Measurements from ENCODE around the gene CKS2. TPM values are rescaled to one million over a fixed set of nuclear protein-coding genes. Genes with fewer than 3 reads are reported as not detected.

The CKS2 gene
- total and polyA plus RNA-seq, 2 donors from 2014 or later, result 7.0 to 72.8 TPM

DNA sequence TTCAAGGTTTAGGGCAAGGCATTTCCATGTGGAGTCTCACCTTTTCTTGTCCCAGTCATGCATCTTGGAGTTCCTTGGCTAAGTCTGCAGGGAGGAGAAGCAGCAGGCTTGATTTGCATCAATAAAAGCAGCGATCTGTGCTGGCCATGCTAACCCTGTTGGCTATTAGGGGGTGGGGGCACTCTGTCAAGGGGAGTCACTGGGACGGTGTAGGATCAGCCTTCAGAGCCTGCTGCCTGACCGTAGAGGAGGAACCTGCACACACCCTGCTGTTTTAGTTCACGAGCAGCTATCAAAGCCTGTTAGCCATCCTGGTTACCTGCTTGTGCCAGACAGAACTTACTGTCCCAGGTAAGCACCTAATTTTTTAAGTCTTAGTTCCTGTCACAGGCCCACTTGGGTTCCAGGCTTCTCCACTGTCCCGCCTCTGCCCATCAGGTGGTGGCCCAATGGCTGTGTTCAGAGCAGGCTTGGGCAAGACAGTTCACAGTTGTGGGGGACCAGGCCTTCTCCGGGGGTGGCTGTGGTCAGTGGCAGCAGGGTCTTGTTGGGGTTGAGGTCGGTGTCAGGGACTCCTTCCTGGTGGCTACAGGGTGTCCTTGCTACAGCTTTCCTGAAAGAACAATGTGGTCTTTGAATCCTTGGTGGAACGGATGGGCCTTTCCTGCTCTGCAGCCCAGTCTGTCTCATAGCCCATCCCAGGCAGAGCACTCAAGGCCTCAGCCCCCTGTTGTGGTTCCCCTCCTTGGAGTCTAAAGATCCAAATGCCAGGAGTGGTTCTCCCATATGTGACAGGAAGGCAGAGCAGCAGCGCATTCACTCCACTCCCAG, 51.0 kb downstream of the CKS2 start:
- TF ChIP-seq, protein P1, sequence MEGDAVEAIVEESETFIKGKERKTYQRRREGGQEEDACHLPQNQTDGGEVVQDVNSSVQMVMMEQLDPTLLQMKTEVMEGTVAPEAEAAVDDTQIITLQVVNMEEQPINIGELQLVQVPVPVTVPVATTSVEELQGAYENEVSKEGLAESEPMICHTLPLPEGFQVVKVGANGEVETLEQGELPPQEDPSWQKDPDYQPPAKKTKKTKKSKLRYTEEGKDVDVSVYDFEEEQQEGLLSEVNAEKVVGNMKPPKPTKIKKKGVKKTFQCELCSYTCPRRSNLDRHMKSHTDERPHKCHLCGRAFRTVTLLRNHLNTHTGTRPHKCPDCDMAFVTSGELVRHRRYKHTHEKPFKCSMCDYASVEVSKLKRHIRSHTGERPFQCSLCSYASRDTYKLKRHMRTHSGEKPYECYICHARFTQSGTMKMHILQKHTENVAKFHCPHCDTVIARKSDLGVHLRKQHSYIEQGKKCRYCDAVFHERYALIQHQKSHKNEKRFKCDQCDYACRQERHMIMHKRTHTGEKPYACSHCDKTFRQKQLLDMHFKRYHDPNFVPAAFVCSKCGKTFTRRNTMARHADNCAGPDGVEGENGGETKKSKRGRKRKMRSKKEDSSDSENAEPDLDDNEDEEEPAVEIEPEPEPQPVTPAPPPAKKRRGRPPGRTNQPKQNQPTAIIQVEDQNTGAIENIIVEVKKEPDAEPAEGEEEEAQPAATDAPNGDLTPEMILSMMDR (IDR thresholded peaks at IDR 0.05; ENCODE audit: borderline replicate concordance, extremely low read depth, insufficient read depth), result no peak
- Histone ChIP-seq H3K9ac (ENCODE audit: low read length in 3 of 3) (no peak overlapping the region), H3K4me3 (ENCODE audit: low read length in 3 of 3) (no peak overlapping the region), H3K4me1 (ENCODE audit: control insufficient read depth in 2 of 3, insufficient read depth in 2 of 3, low read depth in 1 of 3, low read length in 3 of 3) (no peaks in the 10 kb centered on the region), H3K27ac (ENCODE audit: low read depth in 2 of 2, low read length in 2 of 2) (no peak overlapping the region), H3K36me3 (ENCODE audit: control insufficient read depth in 2 of 3, insufficient read depth in 3 of 3, low read length in 3 of 3) (peaks cover 0 to 41% (median 39%) of the 10 kb centered on the region in 3 donors), H3K9me3 (ENCODE audit: control insufficient read depth in 2 of 3, insufficient read depth in 1 of 3, low read length in 3 of 3) (no peaks in the 10 kb centered on the region), H3K27me3 (ENCODE audit: control insufficient read depth, insufficient read depth, low read length) (no peaks in the 10 kb centered on the region)
- peak in 1 of 5 donors; percentile 64 for DNase-seq
- no peak for FAIRE-seq
- intact Hi-C loops (cut with DNase I), result no loop called here

DNA sequence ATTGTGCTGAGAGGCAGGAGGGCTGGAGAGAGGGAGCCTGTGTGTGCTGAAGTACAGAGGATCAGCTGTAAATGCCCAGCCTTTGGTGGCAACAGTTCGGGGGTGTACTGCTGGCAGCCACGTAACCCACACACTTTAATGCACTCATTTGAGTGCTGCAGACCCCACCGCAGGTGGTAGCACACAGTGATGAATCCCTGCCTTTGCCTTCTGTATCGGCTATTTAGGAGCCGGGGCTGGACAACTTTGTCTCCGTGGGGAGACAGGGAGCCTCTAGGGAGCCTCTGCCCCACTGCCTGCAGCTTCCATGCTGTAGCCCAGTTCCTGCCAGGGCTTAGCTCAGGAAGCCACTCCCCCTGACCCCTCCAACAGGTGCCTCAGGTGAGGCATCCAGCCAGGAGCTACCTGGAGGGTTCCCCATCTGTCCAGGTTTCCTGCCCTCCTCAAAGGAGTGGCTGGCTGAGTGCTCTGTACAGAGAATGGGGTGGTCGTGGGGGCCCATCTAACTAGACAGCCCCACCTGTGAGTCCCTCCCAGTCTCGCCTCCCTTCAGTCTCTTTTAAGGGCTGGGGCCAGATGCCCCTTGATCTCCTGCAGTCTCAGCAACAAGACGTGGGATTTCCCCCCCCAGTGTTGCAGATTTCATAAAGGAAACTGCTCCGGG, 51.8 kb downstream of the CKS2 start:
- TF ChIP-seq, protein P1 (IDR thresholded peaks at IDR 0.05; ENCODE audit: borderline replicate concordance, extremely low read depth, insufficient read depth), result no peak
- DNase-seq, result peak in 1 of 5 donors; percentile 58
- Histone ChIP-seq H3K9ac (ENCODE audit: low read length in 3 of 3) (no peak overlapping the region), H3K9me3 (ENCODE audit: control insufficient read depth in 2 of 3, insufficient read depth in 1 of 3, low read length in 3 of 3) (no peaks in the 10 kb centered on the region), H3K4me3 (ENCODE audit: low read length in 3 of 3) (no peak overlapping the region), H3K27ac (ENCODE audit: low read depth in 2 of 2, low read length in 2 of 2) (no peak overlapping the region), H3K27me3 (ENCODE audit: control insufficient read depth, insufficient read depth, low read length) (no peaks in the 10 kb centered on the region), H3K36me3 (ENCODE audit: control insufficient read depth in 2 of 3, insufficient read depth in 3 of 3, low read length in 3 of 3) (peaks cover 0 to 34% (median 32%) of the 10 kb centered on the region in 3 donors), H3K4me1 (ENCODE audit: control insufficient read depth in 2 of 3, insufficient read depth in 2 of 3, low read depth in 1 of 3, low read length in 3 of 3) (no peaks in the 10 kb centered on the region)
- intact Hi-C loops (cut with DNase I), result no loop called here
- FAIRE-seq, result no peak

DNA sequence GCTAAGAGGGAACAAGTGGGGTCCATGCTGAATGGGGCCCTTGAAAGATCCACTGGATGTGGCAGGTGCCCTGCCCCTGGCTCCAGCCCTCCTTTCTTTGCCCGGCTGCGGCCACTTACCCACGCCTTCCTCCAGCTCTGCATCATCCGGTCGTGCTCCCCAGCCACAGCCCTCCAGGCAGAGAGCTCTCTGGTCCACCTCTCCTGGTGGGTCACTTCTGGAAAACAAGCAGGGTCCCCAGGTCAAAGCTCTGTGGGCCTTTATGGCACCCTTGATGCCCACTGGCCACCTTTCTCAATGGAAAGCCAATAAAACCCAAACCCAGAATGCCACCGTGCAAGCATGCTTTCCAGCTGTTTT, 52.3 kb downstream of the CKS2 start:
- no peaks in the 10 kb centered on the region for H3K27me3 ChIP-seq (ENCODE audit: control insufficient read depth, insufficient read depth, low read length)
- no peak overlapping the region for H3K4me3 ChIP-seq (ENCODE audit: low read length in 3 of 3)
- H3K36me3 ChIP-seq (ENCODE audit: control insufficient read depth in 2 of 3, insufficient read depth in 3 of 3, low read length in 3 of 3), result peaks cover 0 to 29% (median 27%) of the 10 kb centered on the region in 3 donors
- intact Hi-C loops (cut with DNase I), result no loop called here
- TF ChIP-seq, protein P1 (IDR thresholded peaks at IDR 0.05; ENCODE audit: borderline replicate concordance, extremely low read depth, insufficient read depth), result no peak
- no peak overlapping the region for H3K9ac ChIP-seq (ENCODE audit: low read length in 3 of 3)
- no peaks in the 10 kb centered on the region for H3K4me1 ChIP-seq (ENCODE audit: control insufficient read depth in 2 of 3, insufficient read depth in 2 of 3, low read depth in 1 of 3, low read length in 3 of 3)
- no peak overlapping the region for H3K27ac ChIP-seq (ENCODE audit: low read depth in 2 of 2, low read length in 2 of 2)
- peak in 1 of 5 donors; percentile 44 for DNase-seq
- FAIRE-seq, result no peak
- no peaks in the 10 kb centered on the region for H3K9me3 ChIP-seq (ENCODE audit: control insufficient read depth in 2 of 3, insufficient read depth in 1 of 3, low read length in 3 of 3)

All from kidney (tissue), 14 donors.